SU-DHL-6 (cell line): ENCODE results near the gene PIRT.

Experiments used
- H2AFZ ChIP-seq: fragments of 200-600 bp; sonication (generic); 2 replicates; pipeline ENCODE4 v1.6.1; 2014; ENCODE audit warnings: low read depth, mild to moderate bottlenecking, moderate library complexity, mixed read lengths, antibody characterized with exemption, low read length; ENCODE audit not compliant: severe bottlenecking
- H3F3A ChIP-seq: fragments of 200-600 bp; shearing (Covaris generic); 2 replicates; pipeline ENCODE4 v1.6.0; 2016; ENCODE audit warnings: antibody characterized with exemption, mild to moderate bottlenecking; ENCODE audit not compliant: insufficient read depth
- H3K27ac ChIP-seq: fragments of 200-600 bp; sonication (generic); 2 replicates; pipeline ENCODE4 v1.5.1; 2016; ENCODE audit warnings: low read depth, mild to moderate bottlenecking, low read length, moderate library complexity, mixed read lengths
- H3K27me3 ChIP-seq: fragments of 200-600 bp; sonication (generic), shearing (Covaris generic); 2 replicates; pipeline ENCODE4 v1.6.0; 2014; ENCODE audit warnings: mild to moderate bottlenecking, low read length
- H3K36me3 ChIP-seq: fragments of 200-600 bp; sonication (generic); 2 replicates; pipeline ENCODE4 v1.6.1; 2014; ENCODE audit warnings: mild to moderate bottlenecking, low read length, mixed read lengths
- H3K4me2 ChIP-seq: fragments of 300-600, 200-600 bp; shearing (Covaris generic), sonication (generic); 2 replicates; pipeline ENCODE4 v1.6.0; 2014; ENCODE audit warnings: low read length, low read depth, mild to moderate bottlenecking; ENCODE audit not compliant: poor library complexity, severe bottlenecking
- H3K4me3 ChIP-seq: fragments of 200-600 bp; sonication (generic); 2 replicates; pipeline ENCODE4 v1.5.1; 2014; ENCODE audit warnings: antibody characterized with exemption, low read length, mild to moderate bottlenecking, mixed read lengths; ENCODE audit not compliant: insufficient read depth, poor library complexity, severe bottlenecking
- H3K79me2 ChIP-seq: fragments of 200-600 bp; sonication (generic); 2 replicates; pipeline ENCODE4 v1.6.1; 2014; ENCODE audit warnings: mild to moderate bottlenecking, low read length, moderate library complexity; ENCODE audit not compliant: insufficient read depth
- H3K9ac ChIP-seq: fragments of 200-600 bp; sonication (generic); 2 replicates; pipeline ENCODE4 v1.7.0; 2014; ENCODE audit warnings: mild to moderate bottlenecking, low read length
- H3K9me2 ChIP-seq: fragments of 200-600 bp; sonication (generic); replicated peaks from 2 replicates; pipeline ENCODE4 v1.6.1; 2014; ENCODE audit warnings: low read length; ENCODE audit not compliant: insufficient read depth
- H3K9me3 ChIP-seq: fragments of 200-600 bp; sonication (generic); 2 replicates; pipeline ENCODE4 v1.6.1; 2014; ENCODE audit warnings: low read length, mixed read lengths; ENCODE audit not compliant: insufficient read depth
- H4K20me1 ChIP-seq: fragments of 200-600 bp; sonication (generic); 2 replicates; pipeline ENCODE4 v1.6.1; 2014; ENCODE audit warnings: low read depth, mild to moderate bottlenecking, antibody characterized with exemption, low read length, moderate library complexity, mixed read lengths
- CTCF ChIP-seq: fragments of 200-600 bp; sonication (generic); IDR thresholded peaks from one replicate; pipeline ENCODE4 v1.5.1; 2017; ENCODE audit warnings: antibody characterized with exemption, mild to moderate bottlenecking, low read length, moderate library complexity; ENCODE audit not compliant: insufficient read depth, poor library complexity, severe bottlenecking
- EZH2phosphoT487 ChIP-seq: fragments of 200-600 bp; sonication (generic), shearing (Covaris generic); conservative IDR thresholded peaks from 2 replicates; pipeline ENCODE4 v1.6.1; 2018; ENCODE audit warnings: mild to moderate bottlenecking, antibody characterized with exemption, low read length, moderate library complexity, mixed read lengths

Gene PIRT

GRCh38 chr17:10798910-10799309, 39.0 kb downstream of the PIRT start:
- no peaks in the 10 kb centered on the region for H3F3A ChIP-seq
- no peaks in the 10 kb centered on the region for H3K79me2 ChIP-seq
- H3K27me3 ChIP-seq: no peaks in the 10 kb centered on the region
- TF ChIP-seq EZH2phosphoT487: no peak
- no peak for TF ChIP-seq CTCF
- H3K4me3 ChIP-seq: no peak overlapping the region
- H2AFZ ChIP-seq: no peak overlapping the region
- H3K9me2 ChIP-seq: no peaks in the 10 kb centered on the region
- H3K27ac ChIP-seq: no peak overlapping the region
- H3K9me3 ChIP-seq: no peaks in the 10 kb centered on the region
- H3K4me2 ChIP-seq: no peak overlapping the region
- no peaks in the 10 kb centered on the region for H3K36me3 ChIP-seq
- H3K9ac ChIP-seq: no peak overlapping the region
- no peaks in the 10 kb centered on the region for H4K20me1 ChIP-seq

GRCh38 chr17:10798332-10798749, 39.5 kb downstream of the PIRT start:
- H3F3A ChIP-seq: no peaks in the 10 kb centered on the region
- no peak overlapping the region for H3K4me3 ChIP-seq
- no peak for TF ChIP-seq EZH2phosphoT487
- TF ChIP-seq CTCF: no peak
- H3K27ac ChIP-seq: no peak overlapping the region
- H3K79me2 ChIP-seq: no peaks in the 10 kb centered on the region
- no peak overlapping the region for H3K4me2 ChIP-seq
- no peak overlapping the region for H2AFZ ChIP-seq
- no peaks in the 10 kb centered on the region for H3K27me3 ChIP-seq
- H3K9ac ChIP-seq: no peak overlapping the region
- no peaks in the 10 kb centered on the region for H3K36me3 ChIP-seq
- no peaks in the 10 kb centered on the region for H4K20me1 ChIP-seq
- no peaks in the 10 kb centered on the region for H3K9me2 ChIP-seq
- H3K9me3 ChIP-seq: no peaks in the 10 kb centered on the region

GRCh38 chr17:10797476-10798328, 40.2 kb downstream of the PIRT start:
- Histone ChIP-seq H3K4me2 (no peak overlapping the region), H3F3A (no peaks in the 10 kb centered on the region), H3K9ac (no peak overlapping the region), H4K20me1 (no peaks in the 10 kb centered on the region), H3K27me3 (no peaks in the 10 kb centered on the region), H3K27ac (no peak overlapping the region), H2AFZ (no peak overlapping the region), H3K36me3 (no peaks in the 10 kb centered on the region), H3K9me3 (no peaks in the 10 kb centered on the region), H3K79me2 (no peaks in the 10 kb centered on the region), H3K4me3 (no peak overlapping the region), H3K9me2 (no peaks in the 10 kb centered on the region)
- TF ChIP-seq CTCF: no peak
- TF ChIP-seq EZH2phosphoT487: no peak
